Kidney epithelial cell (primary cell): ENCODE data around the gene GRAMD4. TPM values are rescaled to one million over a fixed set of nuclear protein-coding genes. Genes with fewer than 3 reads are reported as not detected.

Source experiments
- DNase-seq: peaks from one replicate; pipeline ENCODE4 v3.0.0-alpha.2; 2010; ENCODE audit warnings: low read depth
- H3K27me3 ChIP-seq: 2 replicates; pipeline ENCODE4 v1.6.0; 2011; ENCODE audit warnings: low read length; ENCODE audit not compliant: control insufficient read depth, insufficient read depth
- H3K36me3 ChIP-seq: 2 replicates; pipeline ENCODE4 v1.5.1; 2011; ENCODE audit warnings: low read length; ENCODE audit not compliant: control insufficient read depth, insufficient read depth
- H3K4me3 ChIP-seq: 2 replicates; pipeline ENCODE4 v1.5.1; 2011; ENCODE audit warnings: low read depth, mild to moderate bottlenecking, control low read depth, low read length
- CTCF ChIP-seq: IDR thresholded peaks from 2 replicates; pipeline ENCODE4 v1.5.1; 2011; ENCODE audit warnings: mild to moderate bottlenecking, moderate library complexity, low read length, control low read depth, inconsistent platforms; ENCODE audit not compliant: insufficient read depth, poor library complexity, severe bottlenecking
- total RNA-seq: library from RNA; depleted of rRNA; stranded (reverse); fragments of >200 nt; gene quantifications from 2 replicates; pipeline ENCODE4 v1.2.3, GENCODE V29; 2015

GRAMD4 gene
- total RNA-seq, 1 donor from 2014 or later, result 30.4 TPM

- DNase-seq, result no peak
- Histone ChIP-seq H3K4me3 (no peak overlapping the region), H3K27me3 (no peaks in the 10 kb centered on the region), H3K36me3 (no peaks in the 10 kb centered on the region)
- TF ChIP-seq CTCF, result no peak
Measured at GRCh38 chr22:46663436-46664100, 43.4 kb downstream of the GRAMD4 start.

DNA sequence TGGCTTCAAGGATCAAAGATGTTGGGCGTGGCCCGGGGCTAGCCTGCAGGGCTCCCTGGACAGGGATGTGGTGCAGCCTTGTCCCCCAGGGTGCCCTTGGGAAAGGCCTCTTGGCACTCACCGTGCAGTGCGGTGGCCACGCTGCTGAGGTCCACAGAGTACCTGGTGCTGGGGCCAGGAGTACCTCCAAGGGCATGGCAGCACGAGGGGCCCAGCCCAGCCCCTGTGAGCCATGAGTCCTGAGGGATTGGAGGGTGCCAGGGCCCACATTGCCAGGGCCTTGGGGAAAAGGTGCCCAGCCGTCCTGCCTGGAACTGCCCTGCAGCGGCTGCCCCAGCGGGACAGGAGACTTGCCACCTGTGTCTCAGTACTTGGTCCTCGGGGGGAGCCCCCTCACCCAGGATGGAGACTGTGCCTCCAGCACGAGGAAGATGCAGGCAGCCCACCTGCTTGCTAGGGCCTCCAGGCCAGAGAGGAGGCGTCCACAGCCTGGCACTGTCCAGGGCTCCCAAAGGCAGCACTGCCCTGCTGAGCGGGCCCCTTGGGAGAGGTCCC lies 44.2 kb downstream of the GRAMD4 start:
- no peak for DNase-seq
- no peaks in the 10 kb centered on the region for H3K27me3 ChIP-seq
- H3K36me3 ChIP-seq, result no peaks in the 10 kb centered on the region
- TF ChIP-seq CTCF, result no peak
- no peak overlapping the region for H3K4me3 ChIP-seq

DNA sequence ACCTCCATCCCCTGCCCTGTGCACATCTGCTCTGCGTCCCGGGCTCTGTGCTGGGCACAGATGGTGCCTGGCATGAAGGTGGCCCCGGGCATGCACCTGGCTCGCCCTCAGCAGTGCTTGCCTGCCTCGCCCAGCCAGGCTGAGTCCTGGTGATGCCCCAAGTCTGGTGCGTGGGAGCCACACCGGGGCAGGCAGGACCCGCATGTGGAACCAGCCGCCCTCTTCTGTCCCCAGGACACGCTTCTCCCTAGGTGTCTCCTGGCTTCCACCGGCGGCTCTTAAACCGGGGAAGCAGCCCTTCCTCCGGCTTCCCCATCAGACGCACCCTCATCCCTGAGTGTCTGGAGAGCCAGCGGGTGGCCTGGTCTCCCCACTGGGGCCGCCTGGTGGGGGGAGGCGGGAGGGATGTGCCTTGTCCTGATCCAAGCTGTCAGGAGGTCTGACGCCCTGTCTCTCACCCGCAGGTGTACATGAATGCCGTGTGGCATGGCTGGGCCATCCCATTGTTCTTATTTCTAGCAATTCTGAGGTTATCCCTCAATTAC lies 45.0 kb downstream of the GRAMD4 start:
- no peak overlapping the region for H3K4me3 ChIP-seq
- no peak for TF ChIP-seq CTCF
- DNase-seq, result no peak
- no peaks in the 10 kb centered on the region for H3K27me3 ChIP-seq
- no peaks in the 10 kb centered on the region for H3K36me3 ChIP-seq

GRCh38 chr22:46665751-46666280 lies 45.6 kb downstream of the GRAMD4 start:
- H3K4me3 ChIP-seq, result no peak overlapping the region
- no peak for DNase-seq
- no peak for TF ChIP-seq CTCF
- H3K27me3 ChIP-seq, result no peaks in the 10 kb centered on the region
- no peaks in the 10 kb centered on the region for H3K36me3 ChIP-seq

- TF ChIP-seq CTCF, result no peak
- DNase-seq, result no peak
- Histone ChIP-seq H3K4me3 (no peak overlapping the region), H3K27me3 (no peaks in the 10 kb centered on the region), H3K36me3 (no peaks in the 10 kb centered on the region)
Measured at GRCh38 chr22:46666577-46667244, 46.5 kb downstream of the GRAMD4 start.
